ES-I3 (cell line): ENCODE data around the gene REC8.

Experiments used
- H3K36me3 ChIP-seq: 2 replicates; pipeline ENCODE4 v1.6.1; 2013; ENCODE audit warnings: mild to moderate bottlenecking, low read length, control low read depth, moderate library complexity; ENCODE audit not compliant: insufficient read depth
- H3K4me1 ChIP-seq: 2 replicates; pipeline ENCODE4 v1.6.1; 2013; ENCODE audit warnings: mild to moderate bottlenecking, control low read depth, low read length; ENCODE audit not compliant: insufficient read depth
- H3K9ac ChIP-seq: 2 replicates; pipeline ENCODE4 v1.6.1; 2013; ENCODE audit warnings: low read depth, mild to moderate bottlenecking, low read length, moderate library complexity
- H3K9me3 ChIP-seq: 2 replicates; pipeline ENCODE4 v1.6.1; 2013; ENCODE audit warnings: mild to moderate bottlenecking, low read length, moderate library complexity; ENCODE audit not compliant: control insufficient read depth, insufficient read depth

REC8 gene

DNA sequence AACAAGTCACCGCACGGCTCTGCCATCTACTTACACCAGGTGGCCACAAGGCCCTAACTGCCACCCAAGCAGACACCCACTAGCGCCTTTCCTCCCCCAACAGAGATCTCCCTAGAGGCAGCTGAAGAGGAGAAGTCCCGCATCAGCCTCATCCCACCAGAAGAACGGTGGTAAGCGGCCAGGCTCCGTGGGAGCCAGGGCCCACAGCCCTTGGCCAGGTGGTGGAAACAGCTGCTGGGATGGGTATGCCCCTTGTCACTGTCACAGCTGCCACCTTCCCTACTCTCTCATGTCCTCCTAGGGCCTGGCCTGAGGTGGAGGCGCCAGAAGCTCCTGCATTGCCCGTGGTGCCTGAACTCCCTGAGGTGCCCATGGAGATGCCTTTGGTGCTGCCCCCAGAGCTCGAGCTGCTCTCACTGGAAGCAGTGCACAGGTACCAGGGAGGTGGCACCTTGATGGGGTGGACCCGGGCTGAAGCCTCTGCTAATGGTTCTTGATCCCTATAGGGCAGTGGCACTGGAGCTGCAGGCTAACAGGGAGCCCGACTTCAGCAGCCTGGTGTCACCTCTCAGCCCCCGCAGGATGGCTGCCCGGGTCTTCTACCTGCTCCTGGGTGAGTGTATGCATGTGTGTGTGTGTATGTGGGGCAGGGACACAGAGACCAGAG is 7.5 kb downstream of the REC8 start:
- Histone ChIP-seq H3K4me1 (no peaks in the 10 kb centered on the region), H3K9ac (no peak overlapping the region), H3K36me3 (peaks cover 11% of the 10 kb centered on the region), H3K9me3 (no peaks in the 10 kb centered on the region)

DNA sequence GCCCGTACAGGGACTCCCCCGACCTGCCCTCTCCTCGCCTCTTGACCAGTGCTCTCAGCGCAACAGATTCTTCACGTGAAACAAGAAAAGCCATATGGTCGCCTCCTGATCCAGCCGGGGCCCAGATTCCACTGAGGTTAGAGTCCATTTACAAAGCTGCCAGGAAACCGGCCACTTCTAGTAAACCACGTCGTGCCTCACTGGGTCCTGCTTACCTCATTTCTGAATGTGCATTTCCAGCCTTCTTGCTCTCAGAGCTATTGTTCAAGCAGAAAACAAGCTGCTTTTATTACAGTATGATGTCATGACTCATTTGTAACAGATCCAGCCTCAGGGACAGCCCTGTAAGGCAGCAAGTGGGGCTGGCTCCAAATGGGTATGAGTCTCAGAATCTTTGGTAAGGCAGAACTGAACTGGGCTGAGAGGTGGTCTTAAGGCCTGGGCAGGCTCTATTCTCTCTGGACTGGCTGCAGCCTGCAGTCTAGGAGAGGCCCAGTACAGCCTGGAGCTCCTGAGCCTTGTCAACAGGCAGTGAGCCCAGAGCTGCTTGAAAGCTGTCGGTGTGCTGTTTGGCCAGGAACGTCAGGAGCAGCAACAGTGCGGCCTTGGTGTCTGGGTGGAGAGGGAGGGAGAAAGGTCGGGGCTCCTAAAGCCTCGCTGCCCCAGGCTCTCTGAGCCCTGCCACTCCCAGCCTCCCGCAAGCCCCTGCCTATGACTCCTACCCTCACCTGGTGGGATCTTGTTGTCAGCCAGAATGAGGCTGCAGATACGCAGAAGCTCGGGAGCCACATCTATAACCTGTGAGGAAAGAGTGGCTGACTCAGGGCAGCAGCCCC is 8.3 kb downstream of the REC8 start:
- Histone ChIP-seq H3K36me3 (peaks cover 12% of the 10 kb centered on the region), H3K4me1 (no peaks in the 10 kb centered on the region), H3K9ac (no peak overlapping the region)

DNA sequence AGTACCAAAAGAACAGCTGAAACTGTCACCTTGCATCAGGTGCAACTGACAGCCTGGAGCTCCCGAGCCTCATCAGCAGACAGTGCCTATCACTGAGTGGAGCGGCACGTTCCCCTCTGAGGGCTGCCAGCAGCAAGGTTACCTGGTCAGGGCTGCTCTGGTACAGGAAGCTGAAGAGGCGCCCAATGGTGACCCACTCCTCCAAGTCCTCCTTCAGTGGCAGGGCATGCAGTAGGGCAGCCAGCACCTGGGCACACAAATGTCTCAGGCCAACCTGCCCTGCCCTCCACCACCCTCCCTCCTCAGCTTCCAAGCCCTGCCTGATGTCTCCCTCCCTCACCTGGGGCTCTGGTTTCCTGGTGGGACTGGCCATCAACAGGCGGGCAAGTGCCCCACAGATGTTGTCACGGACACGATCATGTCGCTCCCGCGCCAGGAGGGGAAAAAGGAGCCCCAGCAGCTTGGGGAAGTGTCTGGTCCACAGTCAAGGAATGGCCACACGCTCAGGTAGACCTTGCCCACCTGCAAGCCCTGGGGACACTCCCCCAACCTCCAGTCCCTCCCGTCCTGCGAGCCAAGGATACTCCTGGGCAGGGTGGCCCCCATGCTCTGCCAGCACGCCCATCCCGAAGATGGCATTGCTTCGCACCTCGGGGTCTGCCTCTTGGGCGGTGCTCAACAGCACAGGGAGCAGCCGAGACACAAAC is 9.6 kb downstream of the REC8 start:
- Histone ChIP-seq H3K4me1 (no peaks in the 10 kb centered on the region), H3K9ac (no peak overlapping the region), H3K36me3 (peaks cover 16% of the 10 kb centered on the region), H3K9me3 (no peaks in the 10 kb centered on the region)

More for the DNA sequence above, 8.3 kb downstream of the REC8 start:
- H3K9me3 ChIP-seq = no peaks in the 10 kb centered on the region

DNA sequence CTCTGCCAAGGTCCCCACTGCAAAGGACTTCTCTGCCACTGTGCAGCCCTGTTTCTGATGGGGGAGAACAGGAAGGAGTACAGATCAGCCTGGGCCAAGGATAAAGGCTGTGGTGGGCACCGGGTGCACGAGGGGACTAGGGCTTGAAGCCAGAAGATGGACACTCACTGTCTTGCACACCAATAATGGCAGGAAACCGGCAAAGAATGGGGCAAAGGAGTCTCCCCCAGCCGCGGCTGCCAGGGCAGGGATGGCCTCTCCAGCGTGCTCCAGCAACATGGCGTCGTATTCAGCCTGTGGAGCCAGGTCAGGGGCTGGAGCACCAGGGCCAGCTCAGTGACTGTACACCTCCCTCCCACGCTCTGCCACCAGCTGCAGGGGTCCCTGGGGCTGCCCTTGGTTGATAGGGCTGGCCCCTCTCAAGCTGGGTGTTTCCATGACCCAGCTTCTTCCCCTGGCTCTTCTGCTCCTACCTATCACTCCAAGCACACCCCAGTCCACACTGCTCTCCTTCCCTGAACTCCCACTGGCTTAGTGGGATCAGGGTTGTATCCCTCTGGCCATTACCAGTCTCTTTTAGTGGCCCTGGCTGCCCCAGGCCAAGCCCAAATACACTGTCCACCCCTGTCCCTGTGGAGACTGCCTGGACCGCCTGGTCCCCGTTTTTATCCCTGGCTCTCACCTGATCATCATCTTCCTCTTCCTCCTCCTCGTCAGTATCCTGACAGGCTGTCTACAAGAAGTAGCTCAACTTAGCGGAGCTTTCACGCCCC is 10.4 kb downstream of the REC8 start:
- no peaks in the 10 kb centered on the region for H3K4me1 ChIP-seq
- peaks cover 16% of the 10 kb centered on the region for H3K36me3 ChIP-seq
- H3K9me3 ChIP-seq = no peaks in the 10 kb centered on the region
- no peak overlapping the region for H3K9ac ChIP-seq

DNA sequence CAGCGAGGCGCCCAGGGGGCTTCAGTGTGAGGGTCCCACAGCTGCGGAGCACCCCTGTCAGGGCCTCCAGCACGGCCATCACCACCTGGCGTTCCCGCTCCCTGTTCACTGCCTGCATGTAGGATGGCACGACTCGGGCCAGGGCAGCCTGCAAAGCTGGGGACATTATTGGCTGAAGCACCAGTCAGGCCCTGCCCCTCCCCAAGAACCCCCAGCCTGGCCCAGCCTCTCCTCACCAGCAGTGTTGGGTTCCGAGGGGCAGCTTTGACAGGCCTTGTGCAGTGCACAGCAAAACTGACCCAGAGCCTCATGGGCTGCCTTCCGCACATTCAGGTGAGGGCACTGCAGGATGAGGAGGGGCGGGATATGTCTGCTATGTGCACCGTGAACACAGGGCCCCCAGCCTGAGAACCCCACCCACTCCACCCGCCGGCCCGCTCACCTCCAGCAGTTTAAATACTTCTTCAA is 11.2 kb downstream of the REC8 start:
- no peaks in the 10 kb centered on the region for H3K4me1 ChIP-seq
- H3K9me3 ChIP-seq = no peaks in the 10 kb centered on the region
- H3K9ac ChIP-seq = no peak overlapping the region
- H3K36me3 ChIP-seq = peaks cover 16% of the 10 kb centered on the region

DNA sequence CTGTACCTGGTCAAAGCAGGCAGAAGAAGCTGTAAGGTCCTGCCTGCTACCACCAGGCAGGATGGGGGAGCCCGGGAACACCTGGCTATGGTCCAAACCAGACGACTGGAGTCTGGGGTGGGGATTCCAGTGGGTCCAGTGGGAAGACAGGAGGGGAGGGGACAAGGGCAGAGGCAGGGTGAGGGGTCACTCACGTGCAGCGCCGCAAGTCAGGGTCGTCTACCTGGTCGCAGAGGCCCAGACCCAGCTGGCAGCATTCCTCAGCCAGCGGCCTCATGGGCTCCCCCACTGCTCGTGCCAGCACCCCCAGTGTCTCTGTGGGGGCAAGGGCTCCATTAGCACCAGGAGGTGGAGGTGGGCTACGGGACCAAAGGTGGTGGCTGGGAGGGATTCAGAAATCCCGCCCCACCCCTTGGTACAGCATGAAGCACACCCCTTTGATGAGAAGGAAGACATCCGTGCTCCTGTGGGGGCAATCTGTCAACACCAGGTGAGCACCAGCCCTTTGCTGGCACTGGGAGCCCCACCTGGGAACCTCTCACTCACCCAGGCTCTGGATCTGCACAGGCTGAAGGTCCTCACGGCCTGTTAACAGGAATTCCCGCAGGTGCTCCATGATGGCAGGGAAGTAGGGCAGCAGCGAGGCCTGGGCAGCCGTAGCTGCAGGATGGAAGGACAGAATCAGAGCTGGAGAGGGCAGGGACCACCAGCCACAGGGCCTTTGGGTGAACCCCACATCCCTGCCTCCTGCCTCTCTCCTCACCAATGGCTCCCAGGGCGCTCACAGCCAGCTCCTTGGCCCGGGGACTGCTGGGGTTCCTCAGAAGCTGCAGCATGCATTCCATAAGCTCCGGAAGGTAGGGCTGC is 12.5 kb downstream of the REC8 start:
- peaks cover 14% of the 10 kb centered on the region for H3K36me3 ChIP-seq

DNA sequence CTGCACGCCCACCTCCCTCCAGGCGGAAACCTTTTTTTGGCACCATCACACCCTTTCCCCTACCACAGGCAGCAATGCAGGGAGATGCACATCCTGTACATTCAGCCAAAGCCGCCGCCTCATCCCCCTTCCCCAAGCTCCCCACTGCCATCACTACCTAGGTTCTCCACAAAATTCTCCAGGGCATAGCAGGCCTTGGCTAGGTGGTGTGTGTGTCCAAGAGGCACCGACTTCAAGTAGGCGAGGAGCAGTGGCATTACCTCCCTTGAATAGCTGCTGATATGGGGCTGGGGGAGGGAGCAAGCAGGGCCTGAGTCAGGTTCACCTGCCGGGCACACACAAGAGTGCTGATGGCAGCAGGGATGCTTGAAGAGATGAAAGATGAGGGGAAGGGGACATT is 13.1 kb downstream of the REC8 start:
- Histone ChIP-seq H3K4me1 (no peaks in the 10 kb centered on the region), H3K9ac (no peak overlapping the region), H3K9me3 (no peaks in the 10 kb centered on the region), H3K36me3 (peaks cover 14% of the 10 kb centered on the region)

More for the DNA sequence above, 12.5 kb downstream of the REC8 start:
- H3K9me3 ChIP-seq = no peaks in the 10 kb centered on the region
- H3K4me1 ChIP-seq = no peaks in the 10 kb centered on the region
- H3K9ac ChIP-seq = no peak overlapping the region

DNA sequence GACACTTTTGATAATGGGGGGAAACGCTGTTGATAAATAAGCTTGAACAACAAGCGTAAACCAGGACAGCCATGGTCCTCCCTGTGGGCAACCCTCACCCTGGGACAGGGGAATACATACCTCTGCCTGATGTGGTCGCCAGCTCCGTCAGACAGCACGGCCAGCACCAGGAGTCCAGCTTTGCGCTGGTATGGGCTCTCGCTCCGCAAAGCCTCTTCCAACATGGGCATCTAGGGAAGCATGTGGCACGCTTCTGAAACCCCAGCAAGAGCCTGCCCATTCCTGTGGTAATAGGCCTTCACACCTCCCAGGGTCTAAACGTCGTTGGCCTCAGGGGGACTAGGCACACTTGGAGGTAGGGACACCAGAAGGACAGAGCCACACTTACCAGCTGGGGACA is 13.9 kb downstream of the REC8 start:
- Histone ChIP-seq H3K9ac (no peak overlapping the region), H3K36me3 (peaks cover 8% of the 10 kb centered on the region)

DNA sequence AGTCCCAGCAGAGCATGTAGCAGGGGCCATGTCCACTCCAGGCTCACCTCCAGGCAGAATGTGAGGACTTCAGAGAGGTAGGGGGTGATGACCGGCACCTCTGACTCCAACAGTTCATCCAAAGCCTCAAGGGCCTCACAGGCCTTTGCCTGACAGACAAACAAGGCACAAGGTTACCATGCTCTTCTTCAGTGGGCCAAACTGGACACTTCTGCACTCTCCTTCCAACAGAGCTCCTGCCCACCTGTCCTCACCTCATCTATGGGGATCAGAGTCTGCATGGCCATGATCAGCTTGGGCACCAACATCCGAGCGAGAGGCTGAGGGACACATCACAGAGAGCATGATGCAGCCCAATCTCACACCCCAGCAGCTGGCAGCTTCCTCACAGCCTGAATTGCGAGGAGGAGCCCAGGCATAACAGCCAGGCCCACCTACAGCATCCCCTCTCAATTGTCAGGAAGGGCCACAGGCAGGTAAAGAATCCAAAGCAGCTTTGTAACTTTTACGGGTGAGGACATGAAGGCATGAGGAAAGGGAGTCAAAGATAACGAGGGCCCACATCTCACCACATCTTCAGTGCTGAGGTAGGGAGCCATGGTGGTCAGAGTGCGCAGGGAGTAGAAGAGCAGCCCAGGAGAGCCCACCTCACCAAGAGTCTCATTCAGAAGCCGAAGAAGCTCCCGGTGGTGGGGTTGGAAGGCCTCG is 15.1 kb downstream of the REC8 start:
- H3K4me1 ChIP-seq = no peaks in the 10 kb centered on the region
- peaks cover 9% of the 10 kb centered on the region for H3K36me3 ChIP-seq
- H3K9ac ChIP-seq = no peak overlapping the region
- no peaks in the 10 kb centered on the region for H3K9me3 ChIP-seq

More for the DNA sequence above, 13.9 kb downstream of the REC8 start:
- no peaks in the 10 kb centered on the region for H3K4me1 ChIP-seq
- H3K9me3 ChIP-seq = no peaks in the 10 kb centered on the region

DNA sequence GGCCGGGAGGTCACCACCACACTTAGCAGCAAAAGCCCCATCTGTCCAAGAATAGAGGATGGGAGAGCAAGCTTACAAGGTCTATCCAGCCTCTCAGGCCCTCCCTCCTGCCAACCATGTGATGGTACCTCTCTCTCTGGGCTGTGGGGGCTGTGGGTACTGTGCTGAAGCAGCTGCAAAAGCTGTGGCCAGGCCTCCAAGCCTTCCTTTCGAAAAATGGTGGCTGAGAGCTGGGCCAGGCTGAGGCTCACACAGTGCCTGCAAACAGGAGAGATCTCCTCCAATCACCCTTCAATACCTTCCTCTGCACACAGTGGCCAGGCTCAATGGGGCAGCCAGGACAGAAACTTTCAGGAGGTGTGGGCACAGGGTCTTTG is 15.6 kb downstream of the REC8 start:
- no peaks in the 10 kb centered on the region for H3K4me1 ChIP-seq
- H3K36me3 ChIP-seq = peaks cover 11% of the 10 kb centered on the region
- no peaks in the 10 kb centered on the region for H3K9me3 ChIP-seq
- no peak overlapping the region for H3K9ac ChIP-seq

DNA sequence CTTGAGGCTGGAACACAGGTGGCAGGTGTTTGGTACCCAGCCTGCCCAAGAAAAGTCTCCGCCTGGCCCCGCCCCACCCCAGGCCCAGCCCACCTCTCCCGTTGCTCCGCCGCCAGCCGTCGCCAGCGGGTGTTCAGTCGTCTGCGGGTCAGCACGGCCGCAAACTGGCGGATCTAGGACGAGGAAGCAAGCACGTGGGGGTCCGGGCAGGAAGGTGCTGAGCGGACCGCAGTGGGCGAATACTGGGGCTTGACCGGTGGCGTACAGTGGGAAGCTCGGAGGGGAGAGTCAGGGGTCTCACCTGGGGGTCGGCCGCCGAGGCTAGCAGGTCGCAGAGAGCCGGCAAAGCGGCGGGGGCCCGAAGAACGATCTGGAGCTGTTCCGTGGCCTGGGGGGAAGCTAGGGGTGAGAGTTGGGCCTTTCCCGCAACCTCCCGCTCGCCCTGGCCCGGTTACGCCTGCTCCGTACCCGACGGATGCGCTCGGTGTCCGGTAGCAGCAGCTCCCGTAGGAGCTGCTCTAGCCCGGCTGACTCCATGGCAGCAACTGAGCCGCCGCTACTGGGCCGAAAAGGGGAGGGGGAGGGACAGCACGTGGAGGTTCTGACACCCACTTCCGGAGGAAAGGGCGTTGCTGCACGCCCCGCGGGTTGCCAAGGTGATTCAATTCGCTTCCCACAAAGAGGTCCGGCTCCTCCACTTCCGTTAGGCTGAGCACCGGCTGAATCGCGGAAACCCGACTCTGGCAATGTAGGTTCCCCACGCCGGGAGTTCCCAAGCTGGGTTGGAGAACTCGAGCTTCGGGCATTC is 16.6 kb downstream of the REC8 start, which contains the start of gene IPO4:
Gene IPO4 (minus strand): TSS at position 566 of the 808 bp plus-strand sequence. CDS start 29 bp downstream, at position 537.
- Histone ChIP-seq H3K4me1 (no peaks in the 10 kb centered on the region), H3K36me3 (peaks cover 11% of the 10 kb centered on the region), H3K9me3 (no peaks in the 10 kb centered on the region), H3K9ac (peak within 1 kb of the TSS; percentile 68)

DNA sequence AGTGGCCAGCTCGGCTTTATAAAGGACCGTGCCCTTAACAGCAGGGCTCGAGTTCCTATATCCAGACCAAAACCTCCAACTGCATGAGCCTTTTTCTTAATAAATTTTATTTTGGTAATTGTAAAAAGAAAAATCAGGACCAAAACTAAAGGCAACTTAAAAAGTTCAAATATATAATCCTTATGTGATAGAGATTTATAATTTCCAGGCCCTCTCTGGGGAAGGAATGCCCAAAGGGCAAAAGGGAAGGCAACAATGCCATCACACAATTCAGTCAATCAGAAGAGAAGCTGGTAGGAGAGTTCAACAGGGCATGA is 17.1 kb downstream of the REC8 start:
- Histone ChIP-seq H3K9ac (no peak overlapping the region), H3K4me1 (no peaks in the 10 kb centered on the region), H3K36me3 (peaks cover 11% of the 10 kb centered on the region), H3K9me3 (no peaks in the 10 kb centered on the region)
